HAP-1 (cell line): Measurements from ENCODE around the gene JMY.
A peak's percentile ranks its signal among the peaks of the same experiment; 100 is the strongest.

Experiments
- DNase-seq, 2 experiments: peaks; one replicate each; pipeline ENCODE4 v3.0.0-alpha.2; 2016 to 2020; ENCODE audit warnings: low spot score in 2 of 2
- H3K27me3 ChIP-seq: fragments of 250-450 bp; sonication (Bioruptor Pico); 2 replicates; pipeline ENCODE4 v1.5.1; 2020; ENCODE audit warnings: low read depth, mild to moderate bottlenecking, moderate library complexity
- H3K36me3 ChIP-seq: fragments of 250-450 bp; sonication (Bioruptor Pico); replicated peaks from 2 replicates; pipeline ENCODE4 v1.5.1; 2020; ENCODE audit warnings: mild to moderate bottlenecking
- H3K4me1 ChIP-seq: fragments of 250-450 bp; sonication (Bioruptor Pico); 2 replicates; pipeline ENCODE4 v1.5.1; 2020; ENCODE audit warnings: mild to moderate bottlenecking
- H3K4me3 ChIP-seq: fragments of 250-450 bp; sonication (Bioruptor Pico); 2 replicates; pipeline ENCODE4 v1.5.1; 2020; ENCODE audit warnings: mild to moderate bottlenecking, moderate library complexity
- H3K9me3 ChIP-seq: fragments of 250-450 bp; sonication (Bioruptor Pico); 2 replicates; pipeline ENCODE4 v1.5.1; 2020; ENCODE audit warnings: mild to moderate bottlenecking, moderate library complexity
- in situ Hi-C: fragments of 300-500 bp; cut with MboI; formaldehyde crosslinking; loops from 3 replicates; pipeline ENCODE4 v1.14.3; 2020; ENCODE audit warnings: low sequenced_read_pairs, inconsistent platforms, mixed read lengths

The JMY gene

DNA sequence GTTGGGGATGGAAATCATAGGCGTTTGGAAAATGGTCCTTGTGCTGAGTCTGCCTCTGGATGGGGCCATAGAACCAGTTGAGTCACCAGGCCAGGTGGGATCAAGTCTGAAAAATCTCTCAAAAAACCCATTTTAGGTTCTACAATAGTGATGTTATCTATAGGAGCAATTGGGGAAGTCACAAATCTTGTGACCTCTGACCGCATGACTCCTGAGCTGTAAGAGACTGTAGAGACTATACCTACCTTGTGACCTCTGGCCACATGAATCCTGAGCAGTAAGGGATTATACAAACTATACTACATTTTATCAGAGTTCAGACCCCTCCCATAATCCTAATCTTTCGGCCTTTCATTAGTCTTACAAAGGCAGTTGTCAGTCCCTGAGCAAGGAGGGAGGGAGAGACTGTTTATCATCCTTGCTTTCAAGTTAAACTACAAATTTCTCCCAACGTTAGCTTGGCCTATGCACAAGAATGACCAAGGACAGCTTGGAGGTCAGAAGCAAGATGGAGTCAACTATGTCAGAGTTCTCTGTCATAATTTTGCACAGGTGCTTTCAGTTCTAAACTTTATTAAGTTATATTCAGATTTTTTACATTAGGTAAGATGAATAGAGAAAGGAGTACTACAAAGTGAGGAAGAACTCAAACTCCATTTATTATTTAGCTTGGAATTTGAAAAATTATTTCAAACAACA is 11.5 kb upstream of the JMY start:
- Histone ChIP-seq H3K27me3 (no peaks in the 10 kb centered on the region), H3K36me3 (no peaks in the 10 kb centered on the region), H3K4me1 (no peaks in the 10 kb centered on the region), H3K4me3 (no peak overlapping the region), H3K9me3 (no peaks in the 10 kb centered on the region)
- no peak for DNase-seq
- in situ Hi-C loops, result no loop called here

- no peaks in the 10 kb centered on the region for H3K4me1 ChIP-seq
- in situ Hi-C loops, result no loop called here
- H3K36me3 ChIP-seq, result no peaks in the 10 kb centered on the region
- no peak overlapping the region for H3K4me3 ChIP-seq
- no peaks in the 10 kb centered on the region for H3K27me3 ChIP-seq
- DNase-seq, result no peak
- no peaks in the 10 kb centered on the region for H3K9me3 ChIP-seq
Observed at GRCh38 chr5:79225026-79225425, 10.9 kb upstream of the JMY start.

DNA sequence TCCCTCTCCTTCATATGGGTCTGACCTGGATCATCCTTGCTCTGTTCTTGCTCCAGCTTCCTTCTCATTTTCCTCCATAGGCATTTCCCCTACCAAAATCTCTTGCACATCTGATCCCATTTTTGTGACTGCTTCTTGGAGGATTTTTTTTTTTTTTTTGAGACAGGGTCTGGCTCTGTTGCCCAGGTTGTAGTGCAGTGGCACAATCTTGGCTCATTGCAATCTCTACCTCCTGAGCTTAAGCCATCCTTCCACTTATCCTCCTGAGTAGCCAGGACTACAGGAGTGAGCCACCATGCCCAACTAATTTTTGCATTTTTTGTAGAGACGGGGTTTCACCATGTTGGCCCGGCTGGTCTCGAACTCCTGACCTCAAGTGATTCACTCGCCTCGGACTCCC is 10.5 kb upstream of the JMY start:
- Histone ChIP-seq H3K36me3 (no peaks in the 10 kb centered on the region), H3K4me3 (no peak overlapping the region), H3K27me3 (no peaks in the 10 kb centered on the region), H3K4me1 (no peaks in the 10 kb centered on the region), H3K9me3 (no peaks in the 10 kb centered on the region)
- no peak for DNase-seq
- in situ Hi-C loops, result no loop called here

GRCh38 chr5:79227484-79228025 is 8.4 kb upstream of the JMY start:
- no peak for DNase-seq
- no peak overlapping the region for H3K4me3 ChIP-seq
- no peaks in the 10 kb centered on the region for H3K36me3 ChIP-seq
- in situ Hi-C loops, result no loop called here
- H3K27me3 ChIP-seq, result no peaks in the 10 kb centered on the region
- no peaks in the 10 kb centered on the region for H3K4me1 ChIP-seq
- no peaks in the 10 kb centered on the region for H3K9me3 ChIP-seq

DNA sequence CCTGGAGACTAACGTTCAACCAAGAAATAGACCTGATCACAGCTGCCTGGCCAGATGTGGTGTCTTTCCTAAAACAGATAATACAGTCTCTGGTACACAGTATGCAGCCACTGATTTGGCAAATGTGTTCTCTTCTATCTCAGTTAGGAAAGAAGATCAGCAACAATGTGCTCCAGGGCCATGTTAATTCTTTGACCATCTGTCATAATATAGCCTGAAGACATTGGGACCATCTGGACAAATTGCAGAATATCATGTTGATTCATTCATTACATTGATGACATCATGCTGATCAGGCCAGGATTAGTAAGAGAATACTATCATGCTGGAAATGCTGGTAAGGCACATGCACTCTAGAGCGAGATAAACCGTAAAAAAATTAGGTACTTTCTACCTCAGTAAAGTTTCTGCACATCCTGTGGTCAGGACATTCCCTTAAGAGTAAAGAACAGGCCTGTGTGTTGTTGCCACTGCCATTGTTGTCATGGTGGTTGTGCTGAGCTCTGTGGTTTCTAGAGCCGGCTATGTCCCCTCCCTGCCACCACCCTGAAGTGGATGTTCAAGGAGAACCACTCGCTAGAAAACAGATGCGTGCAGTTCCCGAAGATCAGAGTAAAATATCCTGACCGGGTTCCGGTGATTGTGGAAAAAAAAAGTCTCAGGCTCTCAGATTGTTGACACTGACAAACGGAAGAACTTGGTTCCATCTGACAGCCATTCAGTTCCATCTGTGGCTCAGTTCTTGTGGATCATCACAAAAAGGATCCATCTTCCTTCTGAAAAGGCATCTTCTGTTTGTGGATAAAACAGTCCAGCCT is 6.4 kb upstream of the JMY start:
- H3K4me3 ChIP-seq, result no peak overlapping the region
- H3K36me3 ChIP-seq, result no peaks in the 10 kb centered on the region
- no peak for DNase-seq
- H3K27me3 ChIP-seq, result no peaks in the 10 kb centered on the region
- no peaks in the 10 kb centered on the region for H3K9me3 ChIP-seq
- peaks cover under 1% of the 10 kb centered on the region; the same call in 1 of the 2 replicates for H3K4me1 ChIP-seq
- in situ Hi-C loops, result loop anchor here (10.0 kb wide), 1 partner anchor 95 kb away; no protein-coding TSS in a partner anchor

GRCh38 chr5:79235261-79235633 is 684 bp upstream of the JMY start:
- peak overlapping the region; percentile 63 for H3K4me3 ChIP-seq
- peak in 1 of 2 experiments; percentile 52 for DNase-seq
- no peaks in the 10 kb centered on the region for H3K27me3 ChIP-seq
- H3K9me3 ChIP-seq, result no peaks in the 10 kb centered on the region
- H3K36me3 ChIP-seq, result peaks cover 5% of the 10 kb centered on the region
- in situ Hi-C loops, result loop anchor here (10.0 kb wide), 1 partner anchor 100 kb away; no protein-coding TSS in a partner anchor
- peaks cover 7% of the 10 kb centered on the region; the same call in 1 of the 2 replicates for H3K4me1 ChIP-seq

- H3K27me3 ChIP-seq, result no peaks in the 10 kb centered on the region
- H3K9me3 ChIP-seq, result no peaks in the 10 kb centered on the region
- in situ Hi-C loops, result loop anchor here (10.0 kb wide), 1 partner anchor 102 kb away; no protein-coding TSS in a partner anchor
- peaks cover 19% of the 10 kb centered on the region for H3K4me1 ChIP-seq
- peak overlapping the region; percentile 63 for H3K4me3 ChIP-seq
- peak in 1 of 2 experiments; percentile 52 for DNase-seq
- peaks cover 5% of the 10 kb centered on the region for H3K36me3 ChIP-seq
Observed at GRCh38 chr5:79236362-79236969, 535 bp downstream of the JMY start.

GRCh38 chr5:79236970-79237739 is 1.2 kb downstream of the JMY start:
- Histone ChIP-seq H3K9me3 (no peaks in the 10 kb centered on the region), H3K36me3 (peaks cover 5% of the 10 kb centered on the region), H3K4me3 (peak overlapping the region; percentile 63), H3K27me3 (no peaks in the 10 kb centered on the region), H3K4me1 (peaks cover 26% of the 10 kb centered on the region)
- DNase-seq, result peak in 1 of 2 experiments; percentile 55
- in situ Hi-C loops, result loop anchor here (10.0 kb wide), 1 partner anchor 102 kb away; no protein-coding TSS in a partner anchor

GRCh38 chr5:79237740-79238560 is 2.0 kb downstream of the JMY start:
- no peaks in the 10 kb centered on the region for H3K27me3 ChIP-seq
- H3K36me3 ChIP-seq, result peaks cover 5% of the 10 kb centered on the region
- in situ Hi-C loops, result loop anchor here (10.0 kb wide), 1 partner anchor 103 kb away; no protein-coding TSS in a partner anchor
- H3K9me3 ChIP-seq, result no peaks in the 10 kb centered on the region
- H3K4me3 ChIP-seq, result peak overlapping the region; percentile 63
- H3K4me1 ChIP-seq, result peaks cover 33% of the 10 kb centered on the region
- peak in 1 of 2 experiments; percentile 91 for DNase-seq

GRCh38 chr5:79240561-79240960 is 4.6 kb downstream of the JMY start:
- Histone ChIP-seq H3K9me3 (no peaks in the 10 kb centered on the region), H3K27me3 (no peaks in the 10 kb centered on the region), H3K4me1 (peaks cover 31% of the 10 kb centered on the region), H3K36me3 (peaks cover 5% of the 10 kb centered on the region), H3K4me3 (peak overlapping the region; percentile 63)
- no peak for DNase-seq
- in situ Hi-C loops, result no loop called here

DNA sequence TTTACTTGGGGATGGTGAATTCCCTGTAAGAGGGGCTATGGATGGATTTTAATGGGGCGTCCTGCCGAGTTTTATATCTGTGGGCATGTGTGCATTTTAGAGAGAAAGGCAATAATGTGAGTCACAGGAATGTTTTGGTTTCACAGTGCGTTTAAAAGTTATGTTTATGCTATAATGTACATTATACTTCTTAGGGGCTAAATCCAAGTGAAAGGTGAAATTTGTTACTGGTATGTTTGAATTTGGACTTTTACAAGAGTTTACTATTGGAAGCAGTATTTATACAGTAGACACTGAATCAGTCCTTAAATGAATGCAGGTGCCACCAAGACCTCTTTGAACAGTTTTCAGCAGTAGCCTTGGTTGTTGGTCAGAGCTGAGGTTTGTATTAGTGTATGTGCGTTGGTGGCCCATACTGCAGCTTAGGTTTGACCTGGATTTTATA is 5.6 kb downstream of the JMY start:
- Histone ChIP-seq H3K4me1 (peaks cover 31% of the 10 kb centered on the region), H3K9me3 (no peaks in the 10 kb centered on the region), H3K36me3 (peaks cover 5% of the 10 kb centered on the region), H3K27me3 (no peaks in the 10 kb centered on the region), H3K4me3 (no peak overlapping the region; the same call in 1 of the 2 replicates)
- no peak for DNase-seq
- in situ Hi-C loops, result no loop called here

- Histone ChIP-seq H3K9me3 (no peaks in the 10 kb centered on the region), H3K27me3 (no peaks in the 10 kb centered on the region), H3K36me3 (no peaks in the 10 kb centered on the region; the same call in none of the 2 replicates), H3K4me1 (peaks cover 31% of the 10 kb centered on the region), H3K4me3 (no peak overlapping the region)
- in situ Hi-C loops, result no loop called here
- peak in 1 of 2 experiments; percentile 62 for DNase-seq
Observed at GRCh38 chr5:79242242-79243039, 6.5 kb downstream of the JMY start.
